Measurements from ENCODE around the gene ANO8.
"Not testable (repeated sequence)": the region's sequence is repeated elsewhere in the genome, so short reads cannot be mapped to it uniquely, and the experiment has no call there.

DNA sequence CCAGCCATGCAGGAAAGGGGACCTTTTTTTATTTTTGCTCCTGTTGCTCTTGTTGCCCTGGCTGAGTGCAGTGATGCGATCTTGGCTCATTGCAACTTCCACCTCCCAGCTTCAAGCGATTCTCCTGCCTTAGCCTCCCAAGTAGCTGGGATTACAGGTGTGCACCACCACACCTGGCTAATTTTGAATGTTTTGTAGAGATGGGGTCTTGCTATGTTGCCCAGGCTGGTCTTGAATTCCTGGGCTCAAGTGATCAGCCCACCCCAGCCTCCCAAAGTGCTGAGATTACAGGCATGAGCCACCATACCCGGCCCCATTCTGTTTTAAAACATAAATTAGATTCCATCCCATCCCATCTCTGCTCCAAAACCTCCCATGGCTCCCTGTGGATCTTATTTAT lies 59.8 kb downstream of the ANO8 start:
- TF ChIP-seq, protein P1, sequence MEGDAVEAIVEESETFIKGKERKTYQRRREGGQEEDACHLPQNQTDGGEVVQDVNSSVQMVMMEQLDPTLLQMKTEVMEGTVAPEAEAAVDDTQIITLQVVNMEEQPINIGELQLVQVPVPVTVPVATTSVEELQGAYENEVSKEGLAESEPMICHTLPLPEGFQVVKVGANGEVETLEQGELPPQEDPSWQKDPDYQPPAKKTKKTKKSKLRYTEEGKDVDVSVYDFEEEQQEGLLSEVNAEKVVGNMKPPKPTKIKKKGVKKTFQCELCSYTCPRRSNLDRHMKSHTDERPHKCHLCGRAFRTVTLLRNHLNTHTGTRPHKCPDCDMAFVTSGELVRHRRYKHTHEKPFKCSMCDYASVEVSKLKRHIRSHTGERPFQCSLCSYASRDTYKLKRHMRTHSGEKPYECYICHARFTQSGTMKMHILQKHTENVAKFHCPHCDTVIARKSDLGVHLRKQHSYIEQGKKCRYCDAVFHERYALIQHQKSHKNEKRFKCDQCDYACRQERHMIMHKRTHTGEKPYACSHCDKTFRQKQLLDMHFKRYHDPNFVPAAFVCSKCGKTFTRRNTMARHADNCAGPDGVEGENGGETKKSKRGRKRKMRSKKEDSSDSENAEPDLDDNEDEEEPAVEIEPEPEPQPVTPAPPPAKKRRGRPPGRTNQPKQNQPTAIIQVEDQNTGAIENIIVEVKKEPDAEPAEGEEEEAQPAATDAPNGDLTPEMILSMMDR (IDR thresholded peaks at IDR 0.05), result not testable (repeated sequence)
- not testable (repeated sequence) for TF ChIP-seq EZH2phosphoT487 (IDR thresholded peaks at IDR 0.05; ENCODE audit: borderline replicate concordance, low read depth); POLR2AphosphoS5 (IDR thresholded peaks at IDR 0.05; ENCODE audit: low read depth, low read length); CHD2 (IDR thresholded peaks at IDR 0.05; ENCODE audit: low read length, partially characterized antibody); SIN3A (IDR thresholded peaks at IDR 0.05; ENCODE audit: borderline replicate concordance, low read depth, low read length); FOSL2 (IDR thresholded peaks at IDR 0.05; ENCODE audit: borderline replicate concordance, low read depth); USF2 (IDR thresholded peaks at IDR 0.05; ENCODE audit: borderline replicate concordance, low read depth, low read length); RAD21 (IDR thresholded peaks at IDR 0.05; ENCODE audit: low read length); PBX3 (IDR thresholded peaks at IDR 0.05); RFX5 (IDR thresholded peaks at IDR 0.05; ENCODE audit: low read length); GABPA (IDR thresholded peaks at IDR 0.05; ENCODE audit: low read depth); ZBTB33 (IDR thresholded peaks at IDR 0.05; ENCODE audit: borderline replicate concordance, low read depth); TCF12 (IDR thresholded peaks at IDR 0.05)
- TF ChIP-seq, protein P2, sequence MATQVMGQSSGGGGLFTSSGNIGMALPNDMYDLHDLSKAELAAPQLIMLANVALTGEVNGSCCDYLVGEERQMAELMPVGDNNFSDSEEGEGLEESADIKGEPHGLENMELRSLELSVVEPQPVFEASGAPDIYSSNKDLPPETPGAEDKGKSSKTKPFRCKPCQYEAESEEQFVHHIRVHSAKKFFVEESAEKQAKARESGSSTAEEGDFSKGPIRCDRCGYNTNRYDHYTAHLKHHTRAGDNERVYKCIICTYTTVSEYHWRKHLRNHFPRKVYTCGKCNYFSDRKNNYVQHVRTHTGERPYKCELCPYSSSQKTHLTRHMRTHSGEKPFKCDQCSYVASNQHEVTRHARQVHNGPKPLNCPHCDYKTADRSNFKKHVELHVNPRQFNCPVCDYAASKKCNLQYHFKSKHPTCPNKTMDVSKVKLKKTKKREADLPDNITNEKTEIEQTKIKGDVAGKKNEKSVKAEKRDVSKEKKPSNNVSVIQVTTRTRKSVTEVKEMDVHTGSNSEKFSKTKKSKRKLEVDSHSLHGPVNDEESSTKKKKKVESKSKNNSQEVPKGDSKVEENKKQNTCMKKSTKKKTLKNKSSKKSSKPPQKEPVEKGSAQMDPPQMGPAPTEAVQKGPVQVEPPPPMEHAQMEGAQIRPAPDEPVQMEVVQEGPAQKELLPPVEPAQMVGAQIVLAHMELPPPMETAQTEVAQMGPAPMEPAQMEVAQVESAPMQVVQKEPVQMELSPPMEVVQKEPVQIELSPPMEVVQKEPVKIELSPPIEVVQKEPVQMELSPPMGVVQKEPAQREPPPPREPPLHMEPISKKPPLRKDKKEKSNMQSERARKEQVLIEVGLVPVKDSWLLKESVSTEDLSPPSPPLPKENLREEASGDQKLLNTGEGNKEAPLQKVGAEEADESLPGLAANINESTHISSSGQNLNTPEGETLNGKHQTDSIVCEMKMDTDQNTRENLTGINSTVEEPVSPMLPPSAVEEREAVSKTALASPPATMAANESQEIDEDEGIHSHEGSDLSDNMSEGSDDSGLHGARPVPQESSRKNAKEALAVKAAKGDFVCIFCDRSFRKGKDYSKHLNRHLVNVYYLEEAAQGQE (IDR thresholded peaks at IDR 0.05; ENCODE audit: low read depth, low read length), result not testable (repeated sequence)

Measured in SK-N-SH (cell line).